ENCODE measurements around the gene PAM.

GRCh38 chr5:102796498-102796897 lies 41.4 kb downstream of the PAM start:
- TF ChIP-seq POLR2AphosphoS5 (IDR thresholded peaks at IDR 0.05; ENCODE audit: borderline replicate concordance, low read depth, low read length) (no peak), EZH2 (IDR thresholded peaks at IDR 0.05) (no peak)
